ENCODE results near the gene GYS1. TPM values are rescaled to one million over a fixed set of nuclear protein-coding genes. Genes with fewer than 3 reads are reported as not detected.
"Not testable (repeated sequence)": the region's sequence is repeated elsewhere in the genome, so short reads cannot be mapped to it uniquely, and the experiment has no call there.

Gene GYS1
- total RNA-seq, 1 donor from 2014 or later = 11.1 TPM

DNA sequence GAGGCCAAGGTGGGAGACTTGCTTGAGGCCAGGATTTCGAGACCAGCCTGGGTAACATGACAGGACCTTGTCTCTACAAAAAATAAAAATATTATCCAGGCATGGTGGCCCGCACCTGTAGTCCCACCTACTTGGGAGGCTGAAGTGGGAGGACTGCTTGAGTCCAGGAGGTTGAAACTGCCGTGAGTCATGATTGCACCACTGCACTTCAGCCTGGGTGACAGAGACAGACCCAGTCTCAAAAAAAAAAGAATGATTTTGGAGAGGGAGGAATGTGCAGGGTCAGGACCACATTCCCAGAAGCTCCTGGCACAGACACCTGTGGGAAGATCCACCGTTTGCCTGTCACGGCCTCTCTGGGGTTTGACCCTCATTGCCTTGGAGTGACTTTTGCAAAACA lies 47.7 kb downstream of the GYS1 start:
- no peak for DNase-seq (ENCODE audit: low read depth in 2 of 2)

GRCh38 chr19:48943081-48943480 lies 50.0 kb downstream of the GYS1 start:
- no peak for DNase-seq (ENCODE audit: low read depth in 2 of 2)

DNA sequence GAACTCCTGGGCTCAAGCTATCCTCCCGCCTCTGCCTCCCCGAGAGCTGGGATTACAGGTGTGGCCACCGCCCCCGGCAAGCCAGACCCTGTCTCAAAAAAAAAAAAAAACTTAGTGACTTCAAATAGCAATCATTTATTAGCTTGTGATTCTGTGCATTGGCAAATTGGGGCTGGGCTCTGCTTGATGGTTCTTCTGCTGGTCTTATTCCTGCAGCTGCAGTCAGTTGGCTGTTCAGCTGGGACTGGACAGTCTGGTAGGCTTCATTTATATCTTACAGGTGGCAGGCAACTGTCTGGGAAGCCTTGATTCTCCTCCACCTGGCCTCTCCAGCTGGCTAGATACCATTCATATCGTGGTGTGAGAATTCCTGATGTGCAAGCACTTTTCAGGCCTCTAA lies 52.2 kb downstream of the GYS1 start:
- no peak for DNase-seq (ENCODE audit: low read depth in 2 of 2)

DNA sequence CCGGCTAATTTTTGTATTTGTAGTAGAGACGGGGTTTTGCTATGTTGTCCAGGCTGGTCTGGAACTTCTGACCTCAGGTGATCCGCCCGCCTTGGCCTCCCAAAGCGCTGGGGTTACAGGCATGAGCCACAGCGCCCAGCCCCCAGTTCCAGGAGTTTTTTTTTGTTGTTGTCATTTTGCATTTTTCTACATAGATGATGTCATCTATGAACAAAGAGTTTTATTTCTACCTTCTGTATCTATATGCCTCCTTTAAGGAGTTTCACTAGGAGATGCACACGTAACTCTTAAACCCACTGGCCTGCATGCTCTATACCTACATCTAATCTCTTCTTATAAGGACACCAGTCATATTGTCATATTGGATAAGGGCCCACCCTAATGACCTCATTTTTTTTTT lies 54.9 kb downstream of the GYS1 start:
- DNase-seq (ENCODE audit: low read depth in 2 of 2) = no peak

DNA sequence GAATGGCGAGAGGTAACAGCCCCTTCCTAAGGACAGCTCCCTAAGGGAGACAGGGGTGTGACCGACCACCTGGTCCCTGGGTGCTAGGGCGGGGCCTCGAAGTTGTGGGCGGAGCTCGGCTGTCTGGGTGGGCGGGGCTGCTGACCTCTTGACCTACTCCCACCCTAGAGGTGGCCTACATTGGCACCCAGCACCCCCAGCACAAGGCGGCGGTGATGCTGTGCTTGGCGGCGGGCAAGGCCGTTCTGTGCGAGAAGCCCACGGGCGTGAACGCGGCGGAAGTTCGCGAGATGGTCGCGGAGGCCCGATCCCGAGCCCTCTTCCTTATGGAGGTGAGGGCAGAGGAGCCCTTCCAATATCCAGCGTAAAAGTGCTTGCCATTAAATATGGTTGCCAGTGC lies 57.2 kb downstream of the GYS1 start:
- no peak for DNase-seq (ENCODE audit: low read depth in 2 of 2)

DNA sequence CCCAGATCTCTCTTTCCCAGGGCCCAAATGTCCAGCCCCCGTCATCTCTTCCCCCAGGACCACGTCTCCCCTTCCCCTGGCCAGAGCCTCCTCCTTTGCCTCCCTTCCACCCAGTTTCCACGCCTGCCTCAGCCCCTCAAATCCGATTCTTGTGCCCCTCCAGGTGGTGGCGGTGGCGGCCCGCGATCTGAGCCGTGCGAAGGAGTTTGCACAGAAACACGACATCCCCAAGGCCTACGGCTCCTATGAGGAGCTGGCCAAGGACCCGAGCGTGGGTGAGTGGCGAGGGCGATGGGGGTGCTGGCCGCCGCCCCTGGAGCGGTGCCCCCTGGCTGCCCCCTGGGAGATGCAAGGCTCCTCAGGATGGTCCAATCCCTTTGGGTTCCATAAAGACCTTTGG lies 58.3 kb downstream of the GYS1 start:
- DNase-seq (ENCODE audit: low read depth in 2 of 2) = no peak

- DNase-seq (ENCODE audit: low read depth in 2 of 2) = peak; percentile 53 to 62
These were observed 59.7 kb downstream of the GYS1 start, which contains the start of gene DHDH for GRCh38 chr19:48933382-48933932. DHDH (plus strand) TSS chr19:48933699; CDS start chr19:48933722, 23 bp downstream.

DNA sequence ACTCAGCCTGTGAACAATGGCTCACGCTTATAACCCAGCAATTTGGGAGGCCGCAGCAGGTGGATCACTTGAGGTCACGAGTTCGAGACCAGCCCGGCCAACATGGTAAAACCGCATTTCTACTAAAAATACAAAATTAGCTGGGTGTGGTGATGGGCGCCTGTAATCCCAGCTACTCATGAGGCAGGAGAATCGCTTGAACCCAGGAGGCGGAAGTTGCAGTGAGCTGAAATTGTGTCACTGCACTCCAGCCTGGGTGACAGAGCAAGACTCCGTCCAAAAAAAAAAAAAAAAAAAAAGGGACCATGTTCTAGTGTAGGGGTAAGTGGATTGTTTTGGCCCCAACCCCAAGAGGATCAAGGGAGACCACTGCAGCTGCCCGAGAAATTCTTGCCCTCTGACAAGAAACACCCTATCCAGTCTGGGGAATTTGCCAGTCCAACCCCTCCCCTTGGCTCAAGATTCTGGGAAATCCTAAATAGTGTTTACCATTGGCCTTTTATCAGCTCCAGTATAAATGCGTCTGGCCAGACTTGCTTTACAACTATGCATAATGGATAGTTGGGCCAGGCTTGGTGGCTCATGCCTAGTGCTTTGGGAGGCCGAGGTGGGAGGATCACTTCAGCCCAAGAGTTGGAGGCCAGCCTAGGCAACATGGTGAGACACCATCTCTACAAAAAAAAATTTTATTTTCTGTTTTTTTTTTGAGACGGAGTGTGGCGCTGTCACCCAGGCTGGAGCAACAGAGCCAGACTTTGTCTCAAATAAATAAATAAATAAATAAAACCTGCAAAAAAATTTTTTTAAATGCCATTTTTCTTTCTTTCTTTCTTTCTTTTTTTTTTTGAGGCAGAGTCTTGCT lies 64.7 kb downstream of the GYS1 start:
- DNase-seq (ENCODE audit: low read depth in 2 of 2) = no peak

DNA sequence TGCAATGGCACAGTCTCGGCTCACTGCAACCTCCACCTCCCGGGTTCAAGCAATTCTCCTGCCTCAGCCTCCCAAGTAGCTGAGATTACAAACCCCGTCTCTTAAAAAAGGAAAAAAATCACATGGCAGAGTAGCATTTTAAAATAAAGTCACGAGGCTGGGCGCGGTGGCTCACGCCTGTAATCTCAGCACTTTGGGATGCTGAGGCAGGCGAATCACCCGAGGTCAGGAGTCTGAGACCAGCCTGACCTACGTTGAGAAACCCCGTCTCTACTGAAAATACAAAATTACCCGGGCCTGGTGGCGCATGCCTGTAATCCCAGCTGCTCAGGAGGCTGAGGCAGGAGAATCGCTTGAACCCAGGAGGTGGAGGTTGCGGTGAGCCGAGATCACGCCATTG lies 65.4 kb downstream of the GYS1 start:
- DNase-seq (ENCODE audit: low read depth in 2 of 2) = not testable (repeated sequence)

DNA sequence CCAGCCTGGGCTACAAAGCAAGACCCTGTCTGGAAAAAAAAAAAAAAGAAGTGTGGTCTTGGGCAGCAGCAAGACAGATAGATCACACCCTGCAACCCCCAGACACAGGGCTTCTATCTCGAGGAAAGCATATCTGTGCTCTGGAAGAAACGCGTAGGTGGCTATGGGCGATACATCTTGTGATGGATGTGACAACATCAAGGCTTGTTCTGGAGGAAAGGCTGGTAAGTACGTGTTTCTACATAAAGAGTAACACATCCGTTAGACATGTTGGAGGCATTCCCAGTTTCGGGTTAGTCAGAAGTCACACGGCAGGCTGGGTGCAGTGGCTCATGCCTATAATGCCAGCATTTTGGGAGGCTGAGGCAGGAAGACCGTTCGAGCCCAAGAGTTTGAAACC lies 66.2 kb downstream of the GYS1 start:
- DNase-seq (ENCODE audit: low read depth in 2 of 2) = peak; percentile 84 to 95

DNA sequence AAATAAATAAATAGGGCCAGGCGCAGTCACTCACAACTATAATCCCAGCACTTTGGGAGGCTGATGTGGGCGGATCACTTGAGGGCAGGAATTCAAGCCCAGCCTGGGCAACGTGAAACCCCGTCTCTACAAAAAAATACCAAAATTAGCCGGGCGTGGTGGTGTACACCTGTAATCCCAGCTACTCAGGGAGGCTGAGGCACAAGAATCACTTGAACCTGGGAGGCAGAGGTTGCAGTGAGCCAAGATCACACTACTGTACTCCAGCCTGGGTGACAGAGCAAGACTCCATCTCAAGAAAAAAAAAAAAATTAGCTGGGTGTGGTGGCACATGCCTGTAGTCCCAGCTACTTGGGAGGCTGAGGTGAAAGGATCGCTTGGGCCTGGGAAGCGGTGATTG lies 67.2 kb downstream of the GYS1 start:
- not testable (repeated sequence) for DNase-seq (ENCODE audit: low read depth in 2 of 2)

DNA sequence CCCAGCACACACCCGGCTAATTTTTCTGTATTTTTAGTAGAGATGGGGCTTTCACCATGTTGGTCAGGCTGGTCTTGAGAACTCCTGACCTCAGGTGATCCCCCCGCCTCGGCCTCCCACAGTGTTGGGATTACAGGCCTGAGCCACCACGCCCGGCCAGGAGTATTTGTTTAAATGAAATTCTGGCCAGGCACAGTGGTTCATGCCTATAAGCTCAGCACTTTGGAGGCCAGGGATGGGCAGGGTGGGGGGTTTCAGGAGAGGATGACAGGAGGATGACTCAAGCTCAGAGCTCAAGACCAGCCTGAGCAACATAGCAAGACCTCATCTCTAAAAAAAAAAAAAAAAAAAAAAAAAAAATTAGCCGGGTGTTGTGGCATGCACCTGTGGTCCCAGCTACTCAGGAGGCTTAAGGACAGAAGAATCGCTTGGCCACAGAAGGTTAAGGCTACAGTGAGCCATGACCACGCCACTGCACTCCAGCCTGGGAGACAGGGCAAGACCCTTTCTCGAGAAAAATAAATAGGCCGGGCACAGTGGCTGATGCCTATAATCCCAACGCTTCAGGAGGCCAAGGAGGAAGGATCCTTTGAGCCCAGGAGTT lies 67.8 kb downstream of the GYS1 start:
- peak in 1 of 2 donors; percentile 50 for DNase-seq (ENCODE audit: low read depth in 2 of 2)

DNA sequence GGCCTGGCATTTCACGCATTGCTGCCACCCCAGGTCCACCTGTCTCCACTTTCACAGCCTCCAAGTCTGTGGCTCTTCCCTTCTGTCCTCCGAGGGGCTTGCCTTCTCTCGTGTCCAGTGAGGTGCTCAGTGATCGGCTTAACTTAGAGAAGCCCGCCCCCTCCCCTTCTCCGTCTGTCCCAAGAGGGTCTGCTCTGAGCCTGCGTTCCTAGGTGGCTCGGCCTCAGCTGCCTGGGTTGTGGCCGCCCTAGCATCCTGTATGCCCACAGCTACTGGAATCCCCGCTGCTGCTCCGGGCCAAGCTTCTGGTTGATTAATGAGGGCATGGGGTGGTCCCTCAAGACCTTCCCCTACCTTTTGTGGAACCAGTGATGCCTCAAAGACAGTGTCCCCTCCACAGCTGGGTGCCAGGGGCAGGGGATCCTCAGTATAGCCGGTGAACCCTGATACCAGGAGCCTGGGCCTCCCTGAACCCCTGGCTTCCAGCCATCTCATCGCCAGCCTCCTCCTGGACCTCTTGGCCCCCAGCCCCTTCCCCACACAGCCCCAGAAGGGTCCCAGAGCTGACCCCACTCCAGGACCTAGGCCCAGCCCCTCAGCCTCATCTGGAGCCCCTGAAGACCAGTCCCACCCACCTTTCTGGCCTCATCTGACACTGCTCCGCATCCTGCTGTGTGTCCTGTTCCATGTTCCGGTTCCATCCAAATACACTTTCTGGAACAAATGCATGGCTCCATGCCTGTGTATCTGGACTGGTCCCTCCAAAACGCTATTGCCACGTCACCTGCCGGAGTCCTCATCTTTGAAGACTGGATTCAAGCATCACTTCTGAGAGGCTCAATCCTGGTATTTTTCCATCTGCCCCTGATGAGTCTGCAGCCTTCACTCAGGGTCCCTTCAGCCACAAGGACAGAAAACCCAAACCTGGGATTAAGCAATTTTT lies 70.3 kb downstream of the GYS1 start:
- DNase-seq (ENCODE audit: low read depth in 2 of 2) = no peak

DNA sequence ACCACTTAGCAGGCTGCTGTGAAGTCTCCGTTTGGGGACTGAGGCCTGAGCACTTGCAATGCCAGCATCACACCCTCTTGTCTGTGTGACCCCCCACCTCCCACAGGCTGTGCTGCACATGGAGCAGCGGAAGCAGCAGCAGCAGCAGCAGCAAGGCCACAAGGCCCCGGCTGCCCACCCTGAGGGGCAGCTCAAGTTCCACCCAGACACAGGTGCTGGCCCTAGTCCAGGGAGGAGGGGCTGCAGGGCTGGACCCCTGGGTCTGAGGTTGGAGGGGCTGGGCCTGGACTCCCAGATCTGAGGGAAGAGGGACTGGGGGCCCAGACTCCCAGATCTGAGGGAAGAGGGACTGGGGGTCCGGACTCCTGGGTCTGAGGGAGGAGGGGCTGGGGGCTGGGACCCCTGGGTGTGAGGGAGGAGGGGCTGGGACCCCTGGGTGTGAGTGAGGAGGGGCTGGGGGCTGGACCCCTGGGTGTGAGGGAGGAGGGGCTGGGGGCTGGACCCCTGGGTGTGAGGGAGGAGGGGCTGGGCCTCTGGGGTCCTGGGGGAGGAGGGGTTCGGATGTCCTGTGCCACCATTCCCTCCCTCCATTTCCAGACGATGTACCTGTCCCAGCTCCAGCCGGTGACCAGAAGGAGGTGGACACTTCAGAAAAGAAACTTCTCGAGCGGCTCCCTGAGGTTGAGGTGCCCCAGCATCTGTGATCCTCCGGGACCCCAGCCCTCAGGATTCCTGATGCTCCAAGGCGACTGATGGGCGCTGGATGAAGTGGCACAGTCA lies 71.2 kb downstream of the GYS1 start:
- no peak for DNase-seq (ENCODE audit: low read depth in 2 of 2)

DNA sequence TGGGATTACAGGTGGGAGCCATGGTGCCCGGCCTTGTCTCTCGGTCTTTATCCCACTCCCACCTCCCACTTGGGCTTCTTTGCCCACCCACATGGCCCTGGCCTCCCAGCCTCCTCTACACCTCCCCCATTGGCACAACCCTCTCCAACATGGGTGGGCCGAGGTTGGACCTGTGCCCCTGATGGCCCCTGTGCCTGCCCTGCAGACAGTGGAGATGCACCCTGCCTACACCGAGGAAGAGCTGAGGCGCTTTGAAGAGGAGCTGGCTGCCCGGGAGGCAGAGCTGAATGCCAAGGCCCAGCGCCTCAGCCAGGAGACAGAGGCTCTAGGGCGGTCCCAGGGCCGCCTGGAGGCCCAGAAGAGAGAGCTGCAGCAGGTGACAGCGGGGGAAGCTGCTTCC lies 72.2 kb downstream of the GYS1 start:
- DNase-seq (ENCODE audit: low read depth in 2 of 2) = no peak

- not testable (repeated sequence) for DNase-seq (ENCODE audit: low read depth in 2 of 2)
These were observed 73.8 kb downstream of the GYS1 start for GRCh38 chr19:48919271-48919670.

DNA sequence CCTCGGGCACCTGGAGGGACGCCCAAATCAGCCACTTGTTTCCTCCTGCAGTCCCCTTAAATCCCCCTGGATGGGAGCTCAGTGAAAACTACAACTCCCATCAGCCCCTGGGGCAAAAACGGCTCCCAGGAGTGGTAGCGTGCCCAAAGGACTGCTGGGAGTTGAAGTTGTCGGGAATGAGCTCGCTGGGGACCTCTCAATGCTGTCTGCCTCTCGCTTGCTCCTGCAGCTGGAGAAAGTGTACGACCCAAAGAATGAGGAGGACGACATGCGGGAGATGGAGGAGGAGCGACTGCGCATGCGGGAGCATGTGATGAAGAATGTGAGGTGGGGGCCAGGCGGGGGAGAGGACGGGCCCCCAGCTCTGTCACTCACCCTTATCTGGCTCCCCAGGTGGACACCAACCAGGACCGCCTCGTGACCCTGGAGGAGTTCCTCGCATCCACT lies 74.3 kb downstream of the GYS1 start:
- DNase-seq (ENCODE audit: low read depth in 2 of 2) = peak in 1 of 2 donors; percentile 23

All from lung microvascular endothelial cell (primary cell).